Neural cell (in vitro differentiated cells): ENCODE data around the gene NUBP1. TPM values are rescaled to one million over a fixed set of nuclear protein-coding genes. Genes with fewer than 3 reads are reported as not detected.
A peak's percentile ranks its signal among the peaks of the same experiment; 100 is the strongest.

Experiments
- H2AFZ ChIP-seq: fragments of 200-600, 300-800 bp; sonication (generic), shearing (Covaris generic); 2 replicates; pipeline ENCODE4 v1.6.0; 2014; ENCODE audit warnings: low read depth, mild to moderate bottlenecking, antibody characterized with exemption, low read length, moderate library complexity
- H3F3A ChIP-seq: fragments of 200-600 bp; shearing (Covaris generic); 2 replicates; pipeline ENCODE4 v1.6.1; 2016; ENCODE audit warnings: mild to moderate bottlenecking, moderate library complexity, mixed read lengths, antibody characterized with exemption, low read length; ENCODE audit not compliant: insufficient read depth, poor library complexity, severe bottlenecking
- H3K27ac ChIP-seq: fragments of 200-600, 300-800 bp; sonication (generic), shearing (Covaris generic); 2 replicates; pipeline ENCODE4 v1.5.1; 2014; ENCODE audit warnings: mild to moderate bottlenecking, low read length, moderate library complexity
- H3K27me3 ChIP-seq: fragments of 300-800, 200-600 bp; sonication (generic), shearing (Covaris generic); 2 replicates; pipeline ENCODE4 v1.6.0; 2014; ENCODE audit warnings: mild to moderate bottlenecking, low read depth, low read length, moderate library complexity; ENCODE audit not compliant: insufficient read depth
- H3K36me3 ChIP-seq: fragments of 300-800, 200-600 bp; sonication (generic), shearing (Covaris generic); 2 replicates; pipeline ENCODE4 v1.5.1; 2014; ENCODE audit warnings: mild to moderate bottlenecking, antibody characterized with exemption, low read length, moderate library complexity; ENCODE audit not compliant: insufficient read depth
- H3K4me2 ChIP-seq: fragments of 300-800, 200-600 bp; sonication (generic), shearing (Covaris generic); 2 replicates; pipeline ENCODE4 v1.6.0; 2014; ENCODE audit warnings: mild to moderate bottlenecking, low read length
- H3K4me3 ChIP-seq: fragments of 300-800, 200-600 bp; sonication (generic), shearing (Covaris generic); 2 replicates; pipeline ENCODE4 v1.5.1; 2014; ENCODE audit warnings: mild to moderate bottlenecking, low read length, moderate library complexity
- H3K79me2 ChIP-seq: fragments of 200-600 bp; shearing (Covaris generic); replicated peaks from 2 replicates; pipeline ENCODE4 v1.6.0; 2014; ENCODE audit warnings: mild to moderate bottlenecking, low read length, moderate library complexity; ENCODE audit not compliant: insufficient read depth
- H3K9ac ChIP-seq: fragments of 300-800, 200-600 bp; sonication (generic), shearing (Covaris generic); 2 replicates; pipeline ENCODE4 v1.6.1; 2016; ENCODE audit warnings: mild to moderate bottlenecking, low read length, mixed read lengths
- H3K9me2 ChIP-seq: fragments of 200-600 bp; shearing (Covaris generic); 2 replicates; pipeline ENCODE4 v1.6.1; 2016; ENCODE audit warnings: mild to moderate bottlenecking, low read length, mixed read lengths; ENCODE audit not compliant: insufficient read depth
- H3K9me3 ChIP-seq: fragments of 200-600, 300-800 bp; sonication (generic), shearing (Covaris generic); 2 replicates; pipeline ENCODE4 v1.6.1; 2016; ENCODE audit warnings: mild to moderate bottlenecking, mixed run types, low read length, moderate library complexity, mixed read lengths
- H4K20me1 ChIP-seq: fragments of 200-600 bp; shearing (Covaris generic); 2 replicates; pipeline ENCODE4 v1.6.1; 2016; ENCODE audit warnings: mild to moderate bottlenecking, mixed run types; ENCODE audit not compliant: insufficient read depth
- EP300 ChIP-seq: fragments of 450-650 bp; conservative IDR thresholded peaks from 2 replicates; pipeline ENCODE4 v1.6.1; 2014; ENCODE audit warnings: antibody characterized with exemption, mild to moderate bottlenecking, moderate library complexity; ENCODE audit not compliant: poor library complexity, severe bottlenecking
- EZH2 ChIP-seq: fragments of 200-600, 300-800 bp; shearing (Covaris generic), sonication (generic); IDR thresholded peaks from 2 replicates; pipeline ENCODE4 v1.6.1; 2014; ENCODE audit warnings: antibody characterized with exemption, low read length, borderline replicate concordance, mild to moderate bottlenecking; ENCODE audit not compliant: insufficient read depth, poor library complexity, severe bottlenecking
- POLR2AphosphoS5 ChIP-seq: IDR thresholded peaks from 2 replicates; pipeline ENCODE4 v1.6.1; 2012
- RAD21 ChIP-seq: fragments of 450-650 bp; conservative IDR thresholded peaks from 2 replicates; pipeline ENCODE4 v1.6.1; 2014; ENCODE audit warnings: antibody characterized with exemption, mild to moderate bottlenecking, moderate library complexity
- REST ChIP-seq: IDR thresholded peaks from 2 replicates; pipeline ENCODE4 v1.6.1; 2012; ENCODE audit warnings: borderline replicate concordance
- SMC3 ChIP-seq: fragments of 450-650 bp; conservative IDR thresholded peaks from 2 replicates; pipeline ENCODE4 v1.6.1; 2014; ENCODE audit warnings: antibody characterized with exemption, mild to moderate bottlenecking, moderate library complexity; ENCODE audit not compliant: poor library complexity
- TAF1 ChIP-seq: IDR thresholded peaks from 2 replicates; pipeline ENCODE4 v1.6.1; 2012; ENCODE audit warnings: low read depth
- polyA plus RNA-seq: library from polyadenylated mRNA; depleted of rRNA; stranded (reverse); fragments of >200 nt; gene quantifications from 2 replicates; pipeline ENCODE4 v1.2.3, GENCODE V29; 2014
- small RNA-seq, 3 experiments: library from RNA; depleted of rRNA; stranded (forward); fragments of <200 nt; gene quantifications; one replicate each; pipeline ENCODE3, GENCODE V24; 2012

The NUBP1 gene
- polyA plus RNA-seq, 1 donor from 2014 or later = 19.7 TPM

- Histone ChIP-seq H4K20me1 (no peaks in the 10 kb centered on the region), H3K4me2 (no peak overlapping the region), H3K9me3 (no peaks in the 10 kb centered on the region), H3K79me2 (no peaks in the 10 kb centered on the region), H3F3A (no peaks in the 10 kb centered on the region), H3K27ac (no peak overlapping the region), H3K36me3 (no peaks in the 10 kb centered on the region), H3K4me3 (peak overlapping the region; percentile 66), H3K27me3 (no peaks in the 10 kb centered on the region), H2AFZ (no peak overlapping the region), H3K9ac (peak overlapping the region; percentile 74), H3K9me2 (no peaks in the 10 kb centered on the region)
- TF ChIP-seq EP300 (no peak), REST (no peak), POLR2AphosphoS5 (no peak), SMC3 (no peak), RAD21 (no peak)
Observed at GRCh38 chr16:10817514-10817913, 73.9 kb downstream of the NUBP1 start.

- Histone ChIP-seq H3K4me2 (no peak within 1 kb of the TSS), H3K9me2 (no peaks in the 10 kb centered on the region), H3K27ac (no peak within 1 kb of the TSS), H3K4me3 (peak within 1 kb of the TSS; percentile 66), H3F3A (no peaks in the 10 kb centered on the region), H3K79me2 (no peaks in the 10 kb centered on the region), H3K9ac (peak within 1 kb of the TSS; percentile 74), H4K20me1 (no peaks in the 10 kb centered on the region), H2AFZ (no peak within 1 kb of the TSS), H3K9me3 (no peaks in the 10 kb centered on the region), H3K27me3 (no peaks in the 10 kb centered on the region), H3K36me3 (no peaks in the 10 kb centered on the region)
- TF ChIP-seq EP300 = no peak
- TF ChIP-seq EZH2 = no peak
- TF ChIP-seq TAF1 = no peak
Observed at GRCh38 chr16:10817963-10818941, 74.6 kb downstream of the NUBP1 start, which contains the start of gene TVP23A. TVP23A (minus strand) TSS chr16:10818794; CDS start chr16:10818493, 301 bp downstream.

Small RNA genes lying within 50 kb of the gene (small RNA-seq; reads per million reads assigned to genes)
- gene MTND4LP24 (0 reads per million in 3 experiments), gene MTND6P33 (0 reads per million in 3 experiments)

Other genes with a start within 250 kb of the NUBP1 start
- 0.14 TPM in 1 of 2 replicates, not detected in the other for gene EMP2, start 163.2 kb upstream of the NUBP1 start, polyA plus RNA-seq
- not detected in 2 replicates for gene TEKT5, start 48.9 kb upstream of the NUBP1 start, polyA plus RNA-seq
- 8.8 and 9.1 TPM in 2 replicates for gene TVP23A, start 75.0 kb downstream of the NUBP1 start, polyA plus RNA-seq
- not detected in 2 replicates for gene CIITA, start 133.4 kb downstream of the NUBP1 start, polyA plus RNA-seq
- gene DEXI, start 198.6 kb downstream of the NUBP1 start, polyA plus RNA-seq = 52.0 and 62.0 TPM in 2 replicates
- 11.1 and 17.8 TPM in 2 replicates for gene CLEC16A, start 200.7 kb downstream of the NUBP1 start, polyA plus RNA-seq